Measurements from ENCODE around the gene GNA14.

The GNA14 gene

GRCh38 chr9:77486463-77486862, 161.7 kb downstream of the GNA14 start:
- no peak for DNase-seq

- DNase-seq: no peak
These were observed 172.3 kb downstream of the GNA14 start for GRCh38 chr9:77475641-77476473.

GRCh38 chr9:77474936-77475335, 173.2 kb downstream of the GNA14 start:
- DNase-seq: no peak

GRCh38 chr9:77472646-77473045, 175.5 kb downstream of the GNA14 start:
- DNase-seq: no peak

- DNase-seq: no peak
These were observed 176.6 kb downstream of the GNA14 start for GRCh38 chr9:77471572-77471971.

GRCh38 chr9:77469515-77470231, 178.4 kb downstream of the GNA14 start:
- DNase-seq: no peak

- DNase-seq: no peak
These were observed 183.5 kb downstream of the GNA14 start for GRCh38 chr9:77464661-77465060.

GRCh38 chr9:77463151-77463550, 185.0 kb downstream of the GNA14 start:
- no peak for DNase-seq

- DNase-seq: no peak
These were observed 186.1 kb downstream of the GNA14 start for GRCh38 chr9:77462066-77462465.

GRCh38 chr9:77460938-77461337, 187.2 kb downstream of the GNA14 start:
- no peak for DNase-seq

- DNase-seq: peak; percentile 18
These were observed 190.1 kb downstream of the GNA14 start for GRCh38 chr9:77457916-77458592.

- DNase-seq: peak; percentile 51
These were observed 191.2 kb downstream of the GNA14 start for GRCh38 chr9:77456829-77457437.

GRCh38 chr9:77455312-77455927, 192.7 kb downstream of the GNA14 start:
- peak; percentile 48 for DNase-seq

- DNase-seq: no peak
These were observed 193.5 kb downstream of the GNA14 start for GRCh38 chr9:77454663-77455062.

GRCh38 chr9:77453825-77454647, 194.1 kb downstream of the GNA14 start:
- peak; percentile 70 for DNase-seq

GRCh38 chr9:77451507-77451906, 196.6 kb downstream of the GNA14 start:
- DNase-seq: no peak

GRCh38 chr9:77450085-77450475, 198.0 kb downstream of the GNA14 start:
- DNase-seq: no peak

GRCh38 chr9:77449240-77450084, 198.7 kb downstream of the GNA14 start:
- DNase-seq: no peak

- no peak for DNase-seq
These were observed 200.5 kb downstream of the GNA14 start for GRCh38 chr9:77447646-77448045.

- DNase-seq: no peak
These were observed 205.7 kb downstream of the GNA14 start for GRCh38 chr9:77442436-77442835.

- peak; percentile 20 for DNase-seq
These were observed 207.0 kb downstream of the GNA14 start for GRCh38 chr9:77441124-77441523.
